ENCODE results near the gene PRR33. TPM values are rescaled to one million over a fixed set of nuclear protein-coding genes. Genes with fewer than 3 reads are reported as not detected.

Gene PRR33
- total RNA-seq, 1 donor from 2014 or later, result not detected

- DNase-seq (ENCODE audit: low spot score, unreplicated experiment), result no peak
- Mint-ChIP-seq H3K4me1 (ENCODE audit: low read depth) (no peaks in the 10 kb centered on the region), H3K27ac (no peak overlapping the region), H3K27me3 (peaks cover 24% of the 10 kb centered on the region), H3K9me3 (ENCODE audit: low read depth) (no peaks in the 10 kb centered on the region), H3K4me3 (ENCODE audit: low read depth) (no peak overlapping the region), H3K36me3 (ENCODE audit: insufficient read depth) (no peaks in the 10 kb centered on the region)
- no peak for TF ChIP-seq CTCF (IDR thresholded peaks at IDR 0.05; ENCODE audit: unreplicated experiment)
These were observed 22.0 kb downstream of the PRR33 start for GRCh38 chr11:1869427-1870325.

- no peak for TF ChIP-seq CTCF (IDR thresholded peaks at IDR 0.05; ENCODE audit: unreplicated experiment)
- H3K36me3 Mint-ChIP-seq (ENCODE audit: insufficient read depth), result no peaks in the 10 kb centered on the region
- no peak overlapping the region for H3K4me3 Mint-ChIP-seq (ENCODE audit: low read depth)
- no peaks in the 10 kb centered on the region for H3K4me1 Mint-ChIP-seq (ENCODE audit: low read depth)
- no peaks in the 10 kb centered on the region for H3K9me3 Mint-ChIP-seq (ENCODE audit: low read depth)
- DNase-seq (ENCODE audit: low spot score, unreplicated experiment), result no peak
- no peak overlapping the region for H3K27ac Mint-ChIP-seq
- peaks cover 24% of the 10 kb centered on the region for H3K27me3 Mint-ChIP-seq
These were observed 22.9 kb downstream of the PRR33 start for GRCh38 chr11:1868636-1869291.

GRCh38 chr11:1868056-1868635, 23.5 kb downstream of the PRR33 start:
- no peaks in the 10 kb centered on the region for H3K36me3 Mint-ChIP-seq (ENCODE audit: insufficient read depth)

DNA sequence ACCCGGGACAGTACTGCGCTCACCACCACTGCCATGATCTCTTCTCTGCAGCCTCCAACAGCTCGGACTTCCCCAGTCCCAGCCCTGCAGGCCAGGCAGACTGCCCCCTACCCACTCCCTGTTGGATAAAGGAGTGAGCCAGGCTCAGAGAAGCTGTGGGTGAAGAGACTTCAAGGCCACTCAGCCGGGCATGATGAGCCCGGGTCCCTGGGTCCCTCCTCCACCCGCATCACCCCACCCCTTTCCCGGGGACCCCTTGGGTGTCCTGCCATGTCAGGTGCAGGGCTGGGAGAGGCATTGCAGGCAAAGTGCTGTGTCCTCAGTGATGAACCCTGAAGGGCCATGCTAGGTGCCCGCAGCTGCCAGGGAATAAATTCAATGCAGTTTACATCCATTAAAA, 24.3 kb downstream of the PRR33 start:
- Mint-ChIP-seq H3K27ac (no peak overlapping the region), H3K27me3 (peaks cover 24% of the 10 kb centered on the region), H3K36me3 (ENCODE audit: insufficient read depth) (no peaks in the 10 kb centered on the region), H3K4me1 (ENCODE audit: low read depth) (no peaks in the 10 kb centered on the region), H3K4me3 (ENCODE audit: low read depth) (no peak overlapping the region), H3K9me3 (ENCODE audit: low read depth) (no peaks in the 10 kb centered on the region)
- TF ChIP-seq CTCF (IDR thresholded peaks at IDR 0.05; ENCODE audit: unreplicated experiment), result no peak
- DNase-seq (ENCODE audit: low spot score, unreplicated experiment), result no peak

More at GRCh38 chr11:1868056-1868635, 23.5 kb downstream of the PRR33 start:
- Mint-ChIP-seq H3K9me3 (ENCODE audit: low read depth) (no peaks in the 10 kb centered on the region), H3K4me1 (ENCODE audit: low read depth) (no peaks in the 10 kb centered on the region), H3K4me3 (ENCODE audit: low read depth) (no peak overlapping the region), H3K27ac (no peak overlapping the region), H3K27me3 (peaks cover 24% of the 10 kb centered on the region)
- DNase-seq (ENCODE audit: low spot score, unreplicated experiment), result no peak
- TF ChIP-seq CTCF (IDR thresholded peaks at IDR 0.05; ENCODE audit: unreplicated experiment), result no peak

- Mint-ChIP-seq H3K27ac (no peak overlapping the region), H3K4me3 (ENCODE audit: low read depth) (no peak overlapping the region), H3K4me1 (ENCODE audit: low read depth) (no peaks in the 10 kb centered on the region), H3K9me3 (ENCODE audit: low read depth) (no peaks in the 10 kb centered on the region), H3K27me3 (peaks cover 24% of the 10 kb centered on the region), H3K36me3 (ENCODE audit: insufficient read depth) (no peaks in the 10 kb centered on the region)
- DNase-seq (ENCODE audit: low spot score, unreplicated experiment), result no peak
- TF ChIP-seq CTCF (IDR thresholded peaks at IDR 0.05; ENCODE audit: unreplicated experiment), result no peak
These were observed 24.9 kb downstream of the PRR33 start for GRCh38 chr11:1866776-1867175.

All from progenitor cell of endocrine pancreas (in vitro differentiated cells).